ENCODE measurements around the gene UBE2H. TPM values are rescaled to one million over a fixed set of nuclear protein-coding genes. Genes with fewer than 3 reads are reported as not detected.
"Not testable (repeated sequence)": the region's sequence is repeated elsewhere in the genome, so short reads cannot be mapped to it uniquely, and the experiment has no call there.

Gene UBE2H
- total and polyA plus RNA-seq, 2 donors (not counting 1 experiment from before 2014, with no cell fraction given): 23.3 to 54.1 TPM

- H3K9me3 ChIP-seq (ENCODE audit: control extremely low read depth in 1 of 3, control insufficient read depth in 2 of 3, insufficient read depth in 1 of 3, low read length in 2 of 3): no peaks in the 10 kb centered on the region
- WGBS (ENCODE audit: insufficient coverage): 100% methylated on average over 2 of the region's 4 CpGs
- no peak overlapping the region for H3K4me3 ChIP-seq (ENCODE audit: control extremely low read depth in 1 of 5, extremely low read depth in 1 of 5, insufficient read depth in 1 of 5, low read depth in 2 of 5, low read length in 4 of 5)
- no peaks in the 10 kb centered on the region for H3K27me3 Mint-ChIP-seq
- H3K36me3 ChIP-seq (replicated peaks in 1 of 2; ENCODE audit: control extremely low read depth in 1 of 2, control insufficient read depth in 1 of 2, extremely low read depth in 1 of 2, insufficient read depth in 2 of 2, low read length in 1 of 2): peaks cover 2% of the 10 kb centered on the region in 2 experiments
- H3K27ac ChIP-seq (ENCODE audit: low read length in 2 of 2): no peak overlapping the region
- H3K4me3 Mint-ChIP-seq: no peak overlapping the region
- H3K4me1 ChIP-seq (ENCODE audit: control insufficient read depth in 2 of 2, insufficient read depth in 2 of 2, low read length in 2 of 2): peaks cover 24 to 26% of the 10 kb centered on the region in 2 donors
- no peak overlapping the region for H3K9ac ChIP-seq (ENCODE audit: low read length)
- H3K4me1 Mint-ChIP-seq: peaks cover 55% of the 10 kb centered on the region
- TF ChIP-seq CTCF (IDR thresholded peaks at IDR 0.05) (no peak), EZH2 (IDR thresholded peaks at IDR 0.05; ENCODE audit: borderline replicate concordance, insufficient read depth, low read depth, low read length, poor library complexity, severe bottlenecking) (no peak)
- peaks cover 79% of the 10 kb centered on the region for H4K20me1 ChIP-seq (ENCODE audit: control insufficient read depth, insufficient read depth, low read length, poor library complexity, severe bottlenecking)
- H3K27ac Mint-ChIP-seq: no peak overlapping the region
- ATAC-seq (ENCODE audit: low read depth) (no peak), DNase-seq (no peak)
- H3K4me2 ChIP-seq (replicated peaks; ENCODE audit: low read depth, low read length, poor library complexity, severe bottlenecking): no peak overlapping the region
- POLR2A ChIA-PET: no interaction called here
- no peaks in the 10 kb centered on the region for H3K27me3 ChIP-seq (replicated peaks in 1 of 4; ENCODE audit: control extremely low read depth in 1 of 4, control insufficient read depth in 3 of 4, insufficient read depth in 4 of 4, low read length in 3 of 4)
- no peak overlapping the region for H2AFZ ChIP-seq (ENCODE audit: insufficient read depth, low read depth, low read length, poor library complexity, severe bottlenecking)
- H3K79me2 ChIP-seq (ENCODE audit: control insufficient read depth, insufficient read depth, low read length): peaks cover 72% of the 10 kb centered on the region
- peaks cover 2% of the 10 kb centered on the region for H3K9me3 Mint-ChIP-seq (ENCODE audit: insufficient read depth)
- intact Hi-C loops (cut with micrococcal nuclease): no loop called here
- CTCF ChIA-PET: interaction anchor here (1.0 kb wide), 1 partner anchor 145 kb away, joined by 5 read pairs; no protein-coding TSS in a partner anchor
Measured at GRCh38 chr7:129865093-129865924, 87.5 kb downstream of the UBE2H start.

GRCh38 chr7:129864676-129865075, 88.1 kb downstream of the UBE2H start:
- Histone ChIP-seq H3K79me2 (ENCODE audit: control insufficient read depth, insufficient read depth, low read length) (peaks cover 72% of the 10 kb centered on the region), H3K4me1 (ENCODE audit: control insufficient read depth in 2 of 2, insufficient read depth in 2 of 2, low read length in 2 of 2) (peaks cover 28 to 32% of the 10 kb centered on the region in 2 donors), H4K20me1 (ENCODE audit: control insufficient read depth, insufficient read depth, low read length, poor library complexity, severe bottlenecking) (peaks cover 79% of the 10 kb centered on the region)
- ATAC-seq (ENCODE audit: low read depth); H3K4me2 ChIP-seq (replicated peaks; ENCODE audit: low read depth, low read length, poor library complexity, severe bottlenecking); H2AFZ ChIP-seq (ENCODE audit: insufficient read depth, low read depth, low read length, poor library complexity, severe bottlenecking); H3K4me3 Mint-ChIP-seq; H3K9me3 ChIP-seq (ENCODE audit: control extremely low read depth in 1 of 3, control insufficient read depth in 2 of 3, insufficient read depth in 1 of 3, low read length in 2 of 3); H3K9me3 Mint-ChIP-seq (ENCODE audit: insufficient read depth); H3K27ac Mint-ChIP-seq; H3K27me3 Mint-ChIP-seq; DNase-seq; intact Hi-C loops (cut with micrococcal nuclease); H3K27me3 ChIP-seq (replicated peaks in 1 of 4; ENCODE audit: control extremely low read depth in 1 of 4, control insufficient read depth in 3 of 4, insufficient read depth in 4 of 4, low read length in 3 of 4); POLR2A ChIA-PET; H3K27ac ChIP-seq (ENCODE audit: low read length in 2 of 2); H3K4me3 ChIP-seq (ENCODE audit: control extremely low read depth in 1 of 5, extremely low read depth in 1 of 5, insufficient read depth in 1 of 5, low read depth in 2 of 5, low read length in 4 of 5); H3K36me3 ChIP-seq (replicated peaks in 1 of 2; ENCODE audit: control extremely low read depth in 1 of 2, control insufficient read depth in 1 of 2, extremely low read depth in 1 of 2, insufficient read depth in 2 of 2, low read length in 1 of 2); H3K9ac ChIP-seq (ENCODE audit: low read length); CTCF ChIA-PET: not testable (repeated sequence)
- WGBS (ENCODE audit: insufficient coverage): 95% methylated on average over 4 of the region's 8 CpGs
- peaks cover 61% of the 10 kb centered on the region for H3K4me1 Mint-ChIP-seq
